Measurements from ENCODE around the gene POLR1H.

The POLR1H gene

GRCh38 chr6:30096829-30097228 is 35.8 kb downstream of the POLR1H start:
- DNase-seq (ENCODE audit: low spot score), result no peak

- DNase-seq (ENCODE audit: low spot score), result no peak
These were observed 37.1 kb downstream of the POLR1H start for GRCh38 chr6:30097902-30098768.

- DNase-seq (ENCODE audit: low spot score), result no peak
These were observed 39.1 kb downstream of the POLR1H start for GRCh38 chr6:30100154-30100553.

GRCh38 chr6:30100585-30101443 is 39.7 kb downstream of the POLR1H start:
- peak; percentile 74 for DNase-seq (ENCODE audit: low spot score)

GRCh38 chr6:30101444-30102413 is 40.7 kb downstream of the POLR1H start:
- DNase-seq (ENCODE audit: low spot score), result peak; percentile 88

- no peak for DNase-seq (ENCODE audit: low spot score)
These were observed 41.4 kb downstream of the POLR1H start for GRCh38 chr6:30102414-30102969.

- DNase-seq (ENCODE audit: low spot score), result peak; percentile 79
These were observed 42.2 kb downstream of the POLR1H start for GRCh38 chr6:30102970-30103871.

- DNase-seq (ENCODE audit: low spot score), result no peak
These were observed 42.8 kb downstream of the POLR1H start for GRCh38 chr6:30103872-30104179.

- no peak for DNase-seq (ENCODE audit: low spot score)
These were observed 43.6 kb downstream of the POLR1H start for GRCh38 chr6:30104661-30105060.

GRCh38 chr6:30111266-30111856 is 50.3 kb downstream of the POLR1H start:
- DNase-seq (ENCODE audit: low spot score), result no peak

- no peak for DNase-seq (ENCODE audit: low spot score)
These were observed 51.4 kb downstream of the POLR1H start for GRCh38 chr6:30112402-30112994.

GRCh38 chr6:30113003-30113759 is 52.1 kb downstream of the POLR1H start, which contains the start of gene TRIM31:
TSS of gene TRIM31 (minus strand) at chr6:30113090. CDS start at chr6:30112805, 285 bp downstream.
- no peak for DNase-seq (ENCODE audit: low spot score)

GRCh38 chr6:30113841-30114240 is 52.8 kb downstream of the POLR1H start:
- no peak for DNase-seq (ENCODE audit: low spot score)
